K562 (cell line): ENCODE measurements around the gene PMPCB. TPM values are rescaled to one million over a fixed set of nuclear protein-coding genes. Genes with fewer than 3 reads are reported as not detected.

Experiments
- ATAC-seq: fragments of 200-7000 bp; cut with Tn5 transposase; 3 replicates; pipeline ENCODE4 v1.9.1; 2020; ENCODE audit warnings: moderate library complexity
- BruUV-seq: library from RNA; stranded (reverse); fragments of 400-500 nt; replicated peaks from 2 replicates; lab custom pipeline; 2021; lab: Mats Ljungman, UMichigan
- CTCF ChIA-PET: fragments of 300-600 bp; formaldehyde crosslinking; extraction: SDS; loops from one replicate; lab custom pipeline; 2021; ENCODE audit warnings: low intra/inter-chr PET ratio; lab: Yijun Ruan, JAX
- POLR2A ChIA-PET: fragments of 300-600, 350-650 bp; sonication (Branson Sonifier 250); formaldehyde crosslinking; extraction: SDS; loops from one replicate; lab custom pipeline; 2021; ENCODE audit warnings: antibody characterized with exemption, inconsistent platforms; lab: Yijun Ruan, JAX
- DNase-seq, 4 experiments: peaks; one replicate each; pipeline versions ENCODE4 v3.0.0 to v3.0.0-alpha.2; 2011 to 2018; ENCODE audit warnings: low spot score in 3 of 4, mixed read lengths in 3 of 4; ENCODE audit errors: extremely low read depth in 1 of 4
- FAIRE-seq: peaks from 2 replicates; lab custom pipeline; 2011; peaks lifted over from hg19 to GRCh38; lab: Jason Lieb, UNC
- H2AFZ ChIP-seq: 2 replicates; pipeline ENCODE4 v1.6.0; 2011; ENCODE audit warnings: low read depth, low read length, control low read depth, inconsistent platforms
- H3K27ac ChIP-seq: fragments of 200-600 bp; 3 replicates; pipeline ENCODE4 v1.8.0; 2011; ENCODE audit warnings: low read depth, mild to moderate bottlenecking, control low read depth, inconsistent platforms, low read length, moderate library complexity, mixed read lengths; ENCODE audit errors: extremely low read depth
- H3K27me3 ChIP-seq, 2 experiments: fragments of 300-600 bp in 1 of 2; 2 replicates in 1 of 2; 3 replicates in 1 of 2; pipeline versions ENCODE4 v1.6.0 to v1.8.0; 2011; ENCODE audit warnings: inconsistent platforms in 2 of 2, low read length in 2 of 2, mild to moderate bottlenecking in 1 of 2, mixed read lengths in 1 of 2, moderate library complexity in 1 of 2; ENCODE audit not compliant: control insufficient read depth in 2 of 2, insufficient read depth in 2 of 2
- H3K36me3 ChIP-seq: fragments of 300-600 bp; 3 replicates; pipeline ENCODE4 v1.8.0; 2011; ENCODE audit warnings: mild to moderate bottlenecking, low read length, inconsistent platforms; ENCODE audit not compliant: control insufficient read depth, insufficient read depth
- H3K4me1 ChIP-seq, 2 experiments: fragments of 200-600 bp in 1 of 2; replicated peaks in 1 of 2; 2 replicates in 1 of 2; 3 replicates in 1 of 2; pipeline versions ENCODE4 v1.5.1 to v1.8.0; 2011; ENCODE audit warnings: inconsistent platforms in 2 of 2, low read length in 2 of 2, mild to moderate bottlenecking in 1 of 2, mixed read lengths in 1 of 2, moderate library complexity in 1 of 2; ENCODE audit not compliant: control insufficient read depth in 2 of 2, insufficient read depth in 2 of 2
- H3K4me2 ChIP-seq: 2 replicates; pipeline ENCODE4 v1.6.1; 2011; ENCODE audit warnings: low read length, control low read depth, inconsistent platforms, mixed read lengths; ENCODE audit not compliant: insufficient read depth
- H3K4me3 ChIP-seq: fragments of 200-600 bp; sonication (generic), shearing (Covaris generic); 2 replicates; pipeline ENCODE4 v1.5.1; 2016; ENCODE audit warnings: control low read depth, inconsistent platforms
- H3K79me2 ChIP-seq: fragments of 200-600 bp; 3 replicates; pipeline ENCODE4 v1.8.0; 2011; ENCODE audit warnings: low read length, inconsistent platforms; ENCODE audit not compliant: control insufficient read depth, insufficient read depth
- H3K9ac ChIP-seq, 2 experiments: 2 replicates each; pipeline versions ENCODE4 v1.6.0 to v1.6.1; 2011; ENCODE audit warnings: low read depth in 2 of 2, low read length in 2 of 2, control low read depth in 1 of 2, inconsistent platforms in 1 of 2, mild to moderate bottlenecking in 1 of 2, mixed read lengths in 1 of 2; ENCODE audit not compliant: insufficient read depth in 1 of 2
- H3K9me1 ChIP-seq: one replicate; pipeline ENCODE4 v1.6.0; 2011; ENCODE audit warnings: inconsistent platforms, mild to moderate bottlenecking, low read length, moderate library complexity; ENCODE audit not compliant: control insufficient read depth, insufficient read depth
- H3K9me3 ChIP-seq: replicated peaks from 2 replicates; pipeline ENCODE4 v1.5.1; 2011; ENCODE audit warnings: low read depth, low read length, inconsistent platforms; ENCODE audit not compliant: control insufficient read depth, insufficient read depth
- H4K20me1 ChIP-seq: replicated peaks from 2 replicates; pipeline ENCODE4 v1.6.1; 2011; ENCODE audit warnings: low read length, inconsistent platforms, mixed read lengths; ENCODE audit not compliant: control insufficient read depth, insufficient read depth
- KAT2B ChIP-seq: IDR thresholded peaks from one replicate; pipeline ENCODE4 v1.6.1; 2012; ENCODE audit warnings: low read depth, mild to moderate bottlenecking, control low read depth, inconsistent platforms, low read length, moderate library complexity
- ZBTB40 ChIP-seq, 2 experiments: fragments of 450-650 bp in 1 of 2; sonication (generic) in 1 of 2; formaldehyde crosslinking in 1 of 2; IDR thresholded peaks; 2 replicates each; pipeline versions ENCODE4 v1.7.1 to v1.9.0; 2016 to 2022; ENCODE audit warnings: inconsistent platforms in 1 of 2, mild to moderate bottlenecking in 1 of 2, missing genetic modification reagents in 1 of 2
- WGBS: fragments of 100-300 bp; shearing (Covaris generic); methylation state at CpG from one replicate; pipeline ENCODE4 v1.1.6; 2016; ENCODE audit warnings: low coverage, mixed read lengths; ENCODE audit not compliant: insufficient coverage; ENCODE audit errors: missing lambda C conversion rate; 5-methylcytosine and 5-hydroxymethylcytosine counted together
- in situ Hi-C: fragments of 300-500 bp; cut with MboI; formaldehyde crosslinking; loops from 4 replicates; pipeline ENCODE4 v1.15.0; 2018; ENCODE audit warnings: inconsistent platforms, mixed read lengths
- intact Hi-C: fragments of 100-400 bp; cut with micrococcal nuclease; formaldehyde crosslinking; loops from 2 replicates; pipeline ENCODE4 v1.14.2; 2022
- polyA plus RNA-seq, 8 experiments: library from polyadenylated mRNA; depleted of rRNA in 4 of 8; stranded (reverse) in 5 of 8; unstranded in 3 of 8; fragments of >200 nt; fragmentation: Nextera tagmentation in 2 of 8; fragmentation: Illumina TruSeq in 1 of 8; extraction: Ambion mirVana in 2 of 8; extraction: Trizol in 1 of 8; gene quantifications; 2 replicates each; pipeline versions ENCODE4 v1.2.1 to v1.2.3, GENCODE V29; 2011 to 2014; ENCODE audit warnings: inconsistent platforms in 1 of 8, missing spikeins in 1 of 8
- total RNA-seq, 7 experiments: library from RNA; depleted of rRNA in 6 of 7; stranded (reverse); fragments of >200 nt in 6 of 7; fragmentation: Illumina TruSeq in 2 of 7; extraction: Trizol in 2 of 7; gene quantifications; 2 replicates each; pipeline versions ENCODE4 v1.2.1 to v1.2.3, GENCODE V29; 2011 to 2021; ENCODE audit warnings: low replicate concordance in 1 of 7

Gene PMPCB
- total and polyA plus RNA-seq, 9 of the 15 experiments (the other 6 are each of a cell fraction or from before 2014, with no cell fraction given), result 61.2 to 209 (median 105) TPM

- POLR2A ChIA-PET, result no interaction called here
- CTCF ChIA-PET, result no interaction called here
- ATAC-seq (no peak), DNase-seq (no peak), FAIRE-seq (no peak)
- Histone ChIP-seq H3K4me2 (no peak overlapping the region), H3K79me2 (peaks cover 70% of the 10 kb centered on the region), H3K36me3 (peaks cover 89% of the 10 kb centered on the region), H3K4me1 (peaks cover 0 to 3% of the 10 kb centered on the region in 2 experiments; a peak in 2 of 5 replicates), H3K27ac (no peak overlapping the region), H3K4me3 (no peak overlapping the region), H3K9me3 (no peaks in the 10 kb centered on the region), H3K9ac (no peak overlapping the region), H2AFZ (no peak overlapping the region), H3K9me1 (no peaks in the 10 kb centered on the region), H4K20me1 (no peaks in the 10 kb centered on the region), H3K27me3 (no peaks in the 10 kb centered on the region)
- TF ChIP-seq ZBTB40 (IDR thresholded peaks at IDR 0.05) (peak; percentile 25; the same call in 1 of the 2 replicates), ZBTB40 (CRISPR knock-in tag; IDR thresholded peaks at IDR 0.05) (no peak), KAT2B (no peak)
- in situ Hi-C loops, result no loop called here
- no TSS peak for BruUV-seq
- intact Hi-C loops, result no loop called here
- 98% methylated on average over 2 of the region's 2 CpGs for WGBS
Measured at GRCh38 chr7:103336761-103337160, 39.5 kb downstream of the PMPCB start.
